Stimulated activated CD8-positive, alpha-beta memory T cell treated with anti-CD3 and anti-CD28 coated beads, Interleukin-12 subunit alpha, Interleukin-12 subunit beta, amount 100 ng/mL, for 24 hours (primary cell): Measurements from ENCODE around the gene ST8SIA6.

ENCODE experiments used
- DNase-seq: peaks from one replicate; pipeline ENCODE4 v3.0.0-alpha.2; 2020; ENCODE audit errors: extremely low read depth

The ST8SIA6 gene

GRCh38 chr10:17386021-17386420, 68.4 kb downstream of the ST8SIA6 start:
- no peak for DNase-seq

- DNase-seq = no peak
Observed at GRCh38 chr10:17385066-17385465, 69.3 kb downstream of the ST8SIA6 start.

- DNase-seq = no peak
Observed at GRCh38 chr10:17383801-17384555, 70.4 kb downstream of the ST8SIA6 start.

GRCh38 chr10:17381502-17382142, 72.8 kb downstream of the ST8SIA6 start:
- DNase-seq = no peak

GRCh38 chr10:17380888-17381287, 73.5 kb downstream of the ST8SIA6 start:
- DNase-seq = no peak

- no peak for DNase-seq
Observed at GRCh38 chr10:17380016-17380415, 74.4 kb downstream of the ST8SIA6 start.

DNA sequence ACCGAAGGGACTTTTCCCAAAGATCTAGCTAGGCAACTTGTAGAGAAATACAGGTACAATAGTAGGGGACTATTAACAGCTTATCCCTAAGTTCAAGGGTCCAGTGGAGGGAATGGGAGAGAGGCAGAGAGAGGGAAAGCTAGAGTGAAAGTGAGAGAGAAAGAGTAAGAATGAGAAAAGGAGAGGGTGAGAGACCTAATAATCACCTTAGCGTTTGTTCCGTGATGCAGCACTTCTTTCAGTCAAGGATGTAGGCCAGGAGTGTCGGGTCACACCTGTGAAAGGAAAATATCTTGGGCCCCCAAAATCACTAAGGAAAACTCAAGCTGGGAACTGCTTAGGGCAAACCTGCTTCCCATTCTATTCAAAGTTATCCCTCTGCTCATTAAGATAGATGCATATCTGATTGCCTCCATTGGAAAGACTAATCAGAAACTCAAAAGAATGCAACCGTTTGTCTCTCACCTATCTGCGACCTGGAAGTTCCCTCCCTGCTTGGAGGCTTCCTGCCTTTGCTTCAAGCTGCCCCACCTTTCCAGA, 75.2 kb downstream of the ST8SIA6 start:
- DNase-seq = no peak

DNA sequence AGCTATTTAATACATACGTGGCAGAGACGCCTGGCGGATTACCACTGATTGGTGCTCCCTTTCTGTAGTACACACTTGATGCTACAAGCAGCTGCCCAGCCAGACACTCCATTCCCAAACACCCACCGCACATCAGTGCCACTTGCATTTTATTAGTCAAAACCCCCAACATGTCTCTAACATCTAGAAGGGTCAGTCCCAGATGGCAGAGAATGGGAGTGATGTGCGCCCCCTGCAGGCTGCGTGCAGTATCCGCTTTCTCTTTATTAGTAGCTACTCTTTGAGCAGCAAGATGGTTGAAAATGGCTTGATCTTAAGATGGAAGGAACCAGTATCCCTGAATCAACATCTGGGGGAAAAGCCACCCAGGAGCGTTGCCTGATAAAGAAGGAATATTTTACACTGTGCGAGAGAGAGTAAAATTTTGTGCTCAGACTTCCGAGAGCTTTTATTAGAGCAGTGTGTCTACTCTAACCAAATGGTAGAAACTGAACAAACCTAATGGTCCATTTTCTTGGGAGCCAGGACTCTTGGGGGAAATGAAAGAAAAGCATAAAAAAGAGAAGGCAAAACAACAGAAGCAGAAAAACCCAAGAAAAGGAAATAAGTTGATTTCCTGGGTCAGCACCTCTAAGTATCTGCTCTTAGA, 78.3 kb downstream of the ST8SIA6 start:
- no peak for DNase-seq

DNA sequence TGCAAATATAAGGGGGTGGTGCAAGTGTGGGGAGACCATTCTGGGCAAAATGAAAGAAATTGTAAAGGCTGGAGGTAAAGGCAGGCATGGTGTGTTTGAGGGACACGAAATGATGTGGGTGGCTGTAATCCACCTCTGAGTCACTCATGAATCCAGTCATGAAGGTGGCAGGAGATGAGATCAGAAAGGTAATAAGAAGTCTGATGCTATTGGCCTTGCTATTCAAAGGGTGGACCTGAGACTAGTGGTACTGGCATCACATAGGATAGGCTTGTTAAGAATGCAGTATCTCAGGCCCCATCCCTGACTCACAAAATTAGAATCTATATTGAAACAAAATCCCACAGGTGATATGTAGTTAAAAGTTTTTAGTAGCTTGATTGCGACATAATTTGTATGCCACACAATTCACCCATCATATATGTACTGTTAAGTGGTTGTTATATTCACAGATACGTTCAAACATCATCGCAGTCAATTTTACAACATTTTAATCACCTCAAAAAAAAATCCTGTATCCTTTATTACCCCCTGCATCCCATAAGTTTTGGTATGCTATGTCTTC, 85.6 kb downstream of the ST8SIA6 start:
- DNase-seq = no peak

GRCh38 chr10:17366705-17367104, 87.7 kb downstream of the ST8SIA6 start:
- no peak for DNase-seq

- no peak for DNase-seq
Observed at GRCh38 chr10:17365402-17365801, 89.0 kb downstream of the ST8SIA6 start.

DNA sequence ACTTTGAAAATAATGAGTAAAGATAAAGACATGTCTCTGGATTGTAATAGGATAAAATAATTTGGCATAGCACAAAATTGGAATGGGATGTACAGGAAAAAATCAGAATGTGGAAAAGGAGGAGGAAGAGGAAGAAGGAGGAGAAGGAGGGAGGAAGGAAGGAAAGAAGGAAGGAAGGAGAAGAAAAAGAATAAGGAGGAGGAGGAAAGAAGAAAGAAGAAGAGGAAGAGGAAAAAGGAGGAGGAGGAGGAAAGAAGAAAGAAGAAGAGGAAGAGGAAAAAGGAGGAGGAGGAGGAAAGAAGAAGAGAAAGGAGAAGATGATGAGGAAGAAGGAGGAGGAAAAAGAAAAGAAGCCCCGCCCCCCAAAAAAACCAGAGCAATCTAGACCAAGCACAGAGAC, 95.9 kb downstream of the ST8SIA6 start:
- no peak for DNase-seq

DNA sequence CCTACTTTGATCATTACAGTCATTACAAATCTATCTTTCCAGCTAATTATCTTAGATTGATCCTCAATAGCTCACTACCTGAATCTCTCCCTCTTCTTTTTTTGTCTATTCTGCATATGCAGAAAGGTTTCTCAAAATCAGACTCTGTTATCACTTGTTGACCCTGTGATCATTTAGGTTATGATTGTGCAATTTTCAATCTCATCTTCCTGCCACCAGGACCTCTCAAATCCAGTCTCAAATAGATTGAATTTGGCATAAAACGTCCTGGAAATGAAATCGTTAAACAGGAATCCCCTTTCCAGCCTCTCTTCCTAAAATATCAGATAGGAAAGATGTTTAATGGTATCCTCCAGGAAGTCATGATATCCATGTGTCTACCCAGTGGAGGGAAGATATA, 96.6 kb downstream of the ST8SIA6 start:
- DNase-seq = no peak

- no peak for DNase-seq
Observed at GRCh38 chr10:17356820-17357219, 97.6 kb downstream of the ST8SIA6 start.

DNA sequence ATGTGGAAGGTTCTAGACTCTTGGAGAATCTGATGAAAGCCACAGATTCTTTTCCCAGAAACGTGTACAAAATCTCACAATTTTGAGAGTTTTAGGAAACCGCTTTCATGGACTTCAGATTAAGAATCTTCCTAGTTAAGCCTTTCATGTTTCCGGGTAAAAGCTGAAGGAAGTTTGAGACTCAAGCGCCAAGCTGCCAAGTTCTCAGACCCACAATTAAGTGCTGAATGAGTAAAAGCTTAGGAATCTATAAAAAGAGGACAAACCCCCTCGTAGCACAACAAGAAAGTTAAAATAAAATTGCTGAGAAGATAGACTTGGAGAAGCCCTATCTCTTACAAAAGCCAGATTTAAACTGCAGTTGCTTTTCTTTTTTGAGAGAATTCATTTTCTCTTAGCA, 99.6 kb downstream of the ST8SIA6 start:
- DNase-seq = no peak

- DNase-seq = no peak
Observed at GRCh38 chr10:17353568-17354300, 100.7 kb downstream of the ST8SIA6 start.

DNA sequence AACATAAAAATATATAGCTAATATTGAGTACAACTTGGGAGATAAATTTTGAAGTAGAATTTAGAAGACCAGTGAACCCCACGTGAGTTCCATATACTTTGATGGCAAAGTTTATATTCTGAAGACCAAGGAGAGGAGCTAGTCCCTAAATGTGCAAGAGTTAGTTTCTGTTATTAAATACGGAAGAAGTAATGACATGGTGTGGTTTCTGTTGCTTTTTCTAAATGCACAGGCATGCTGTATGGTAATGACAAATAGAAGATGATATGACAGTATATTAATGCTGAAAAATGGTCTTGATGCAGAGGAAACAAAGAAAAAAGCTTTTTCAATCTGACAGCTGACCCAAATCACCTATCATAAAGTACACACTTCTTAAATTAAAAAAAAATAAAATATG, 101.8 kb downstream of the ST8SIA6 start:
- no peak for DNase-seq

GRCh38 chr10:17351506-17351905, 102.9 kb downstream of the ST8SIA6 start:
- DNase-seq = no peak

- DNase-seq = no peak
Observed at GRCh38 chr10:17349717-17350116, 104.7 kb downstream of the ST8SIA6 start.

DNA sequence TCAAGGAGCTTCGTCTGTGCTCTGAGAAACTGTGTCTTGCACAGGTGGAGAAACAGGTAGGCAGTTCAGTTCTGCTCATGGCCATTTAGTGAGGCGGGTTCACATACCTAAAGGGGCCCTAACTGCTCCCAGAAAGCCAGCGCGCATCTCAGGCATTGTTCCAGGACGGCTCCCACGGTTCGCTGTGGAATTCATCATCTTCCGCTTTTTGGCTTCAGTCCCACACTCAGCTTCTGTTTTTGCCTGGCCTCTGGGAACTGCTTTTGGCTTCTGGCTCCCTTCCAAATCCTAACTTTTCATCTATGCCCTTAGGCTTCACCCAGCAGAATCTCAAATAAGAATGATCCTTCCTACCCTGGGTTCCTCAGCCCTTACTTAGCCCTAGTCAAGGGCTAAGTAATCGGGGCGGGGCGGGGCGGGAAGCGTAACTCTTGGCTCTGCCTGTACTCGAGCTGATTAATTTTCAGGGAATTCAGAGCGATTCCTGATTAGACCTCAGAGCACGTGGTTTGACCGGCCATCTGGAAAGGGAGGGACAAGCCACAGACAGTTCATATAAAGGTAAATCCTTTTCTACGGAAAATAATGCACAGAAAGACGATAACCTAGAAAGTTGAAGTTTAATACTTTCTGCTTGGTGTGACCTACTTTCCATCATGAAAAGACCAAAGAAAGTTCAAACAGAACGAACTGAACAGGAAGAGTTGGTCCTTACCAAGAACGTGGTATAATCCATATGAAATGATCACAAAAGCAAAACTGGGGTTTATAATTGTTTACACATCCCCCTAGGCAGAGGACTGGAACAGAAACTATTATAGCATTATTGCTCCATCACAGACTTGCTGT, 105.7 kb downstream of the ST8SIA6 start:
- no peak for DNase-seq

- no peak for DNase-seq
Observed at GRCh38 chr10:17348011-17348500, 106.3 kb downstream of the ST8SIA6 start.
